ENCODE results near the gene ZSCAN1.

DNA sequence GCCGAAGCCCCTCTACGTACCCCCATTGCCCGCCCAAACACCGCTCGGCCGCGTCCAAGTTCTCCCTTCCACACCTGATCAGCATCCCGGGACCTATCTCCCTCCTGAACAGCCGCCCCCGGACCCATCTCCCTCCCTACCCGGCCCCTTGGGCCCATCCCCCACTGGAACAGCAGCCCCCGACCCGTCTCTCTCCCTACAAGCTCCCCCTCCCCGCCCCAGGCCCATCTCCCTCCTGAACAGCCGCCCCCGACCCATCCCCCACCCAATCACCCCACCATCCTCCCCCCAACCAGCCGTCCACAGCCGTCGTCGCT lies 610 bp downstream of the ZSCAN1 start:
- TF ChIP-seq, protein P1, sequence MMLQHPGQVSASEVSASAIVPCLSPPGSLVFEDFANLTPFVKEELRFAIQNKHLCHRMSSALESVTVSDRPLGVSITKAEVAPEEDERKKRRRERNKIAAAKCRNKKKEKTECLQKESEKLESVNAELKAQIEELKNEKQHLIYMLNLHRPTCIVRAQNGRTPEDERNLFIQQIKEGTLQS (CRISPR knock-in tag; conservative IDR thresholded peaks at IDR 0.05): no peak
- TF ChIP-seq, protein P2, sequence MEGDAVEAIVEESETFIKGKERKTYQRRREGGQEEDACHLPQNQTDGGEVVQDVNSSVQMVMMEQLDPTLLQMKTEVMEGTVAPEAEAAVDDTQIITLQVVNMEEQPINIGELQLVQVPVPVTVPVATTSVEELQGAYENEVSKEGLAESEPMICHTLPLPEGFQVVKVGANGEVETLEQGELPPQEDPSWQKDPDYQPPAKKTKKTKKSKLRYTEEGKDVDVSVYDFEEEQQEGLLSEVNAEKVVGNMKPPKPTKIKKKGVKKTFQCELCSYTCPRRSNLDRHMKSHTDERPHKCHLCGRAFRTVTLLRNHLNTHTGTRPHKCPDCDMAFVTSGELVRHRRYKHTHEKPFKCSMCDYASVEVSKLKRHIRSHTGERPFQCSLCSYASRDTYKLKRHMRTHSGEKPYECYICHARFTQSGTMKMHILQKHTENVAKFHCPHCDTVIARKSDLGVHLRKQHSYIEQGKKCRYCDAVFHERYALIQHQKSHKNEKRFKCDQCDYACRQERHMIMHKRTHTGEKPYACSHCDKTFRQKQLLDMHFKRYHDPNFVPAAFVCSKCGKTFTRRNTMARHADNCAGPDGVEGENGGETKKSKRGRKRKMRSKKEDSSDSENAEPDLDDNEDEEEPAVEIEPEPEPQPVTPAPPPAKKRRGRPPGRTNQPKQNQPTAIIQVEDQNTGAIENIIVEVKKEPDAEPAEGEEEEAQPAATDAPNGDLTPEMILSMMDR (IDR thresholded peaks at IDR 0.05): no peak
- TF ChIP-seq ZNF317 (CRISPR knock-in tag; IDR thresholded peaks at IDR 0.05; ENCODE audit: borderline replicate concordance, low read depth): no peak
- TF ChIP-seq, protein P3, sequence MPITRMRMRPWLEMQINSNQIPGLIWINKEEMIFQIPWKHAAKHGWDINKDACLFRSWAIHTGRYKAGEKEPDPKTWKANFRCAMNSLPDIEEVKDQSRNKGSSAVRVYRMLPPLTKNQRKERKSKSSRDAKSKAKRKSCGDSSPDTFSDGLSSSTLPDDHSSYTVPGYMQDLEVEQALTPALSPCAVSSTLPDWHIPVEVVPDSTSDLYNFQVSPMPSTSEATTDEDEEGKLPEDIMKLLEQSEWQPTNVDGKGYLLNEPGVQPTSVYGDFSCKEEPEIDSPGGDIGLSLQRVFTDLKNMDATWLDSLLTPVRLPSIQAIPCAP (CRISPR knock-in tag; IDR thresholded peaks at IDR 0.05): no peak
- TF ChIP-seq ZNF671 (CRISPR knock-in tag; IDR thresholded peaks at IDR 0.05): no peak
- no peak for TF ChIP-seq ETV6 (CRISPR knock-in tag; IDR thresholded peaks at IDR 0.05)
- no peak for TF ChIP-seq NR3C1 (CRISPR knock-in tag; conservative IDR thresholded peaks at IDR 0.05; ENCODE audit: low read depth)
- TF ChIP-seq CREM (CRISPR knock-in tag; IDR thresholded peaks at IDR 0.05): no peak
- TF ChIP-seq SP1 (CRISPR knock-in tag; conservative IDR thresholded peaks at IDR 0.05): no peak
